Activated effector memory CD4-positive, alpha-beta T cell treated with Interleukin-2 at 50 U/mL for 16 hours (primary cell): ENCODE measurements around the gene RPS23.
"Not testable (repeated sequence)": the region's sequence is repeated elsewhere in the genome, so short reads cannot be mapped to it uniquely, and the experiment has no call there.

Experiments
- DNase-seq: peaks from one replicate; pipeline ENCODE4 v3.0.0-alpha.2; 2020

The RPS23 gene

DNA sequence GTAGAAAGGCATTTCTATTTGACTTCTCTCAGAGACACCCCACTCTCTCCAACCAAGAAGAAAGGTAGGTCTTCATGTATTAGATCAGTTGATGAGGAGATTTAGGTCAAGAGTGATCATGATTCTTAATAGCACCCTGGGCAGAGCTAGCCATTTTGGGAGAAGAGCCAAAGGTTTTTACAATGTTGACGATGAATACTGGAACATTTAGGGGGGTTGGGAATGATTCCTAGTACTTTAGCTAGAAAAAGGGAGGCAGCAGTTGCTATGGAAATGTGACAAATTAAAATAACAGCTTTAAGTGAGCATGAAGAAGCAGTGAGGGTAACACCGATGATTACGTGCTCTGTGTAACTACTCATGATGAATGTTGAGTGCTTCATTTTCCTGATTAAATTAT, 9.5 kb upstream of the RPS23 start:
- DNase-seq = no peak

GRCh38 chr5:82285206-82285605, 7.1 kb upstream of the RPS23 start:
- DNase-seq = no peak

DNA sequence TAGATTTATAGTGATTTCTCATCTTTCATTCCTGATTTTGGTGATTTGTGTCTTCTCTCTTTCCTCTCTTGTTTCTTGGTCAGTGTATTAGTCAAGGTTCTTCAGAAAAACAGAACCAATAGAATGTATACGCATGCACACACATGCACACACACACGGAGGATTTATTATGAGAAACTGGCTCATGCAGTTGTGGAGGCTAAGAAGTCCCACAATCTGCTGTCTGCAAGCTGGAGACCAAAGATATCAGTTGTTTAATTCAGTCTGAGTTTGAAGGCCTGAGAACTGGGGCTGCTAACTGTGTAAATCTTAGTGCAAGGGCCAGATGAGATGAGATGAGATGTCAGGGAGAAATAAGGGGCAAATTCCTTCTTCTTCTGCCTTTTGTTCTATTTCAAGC, 5.7 kb upstream of the RPS23 start:
- no peak for DNase-seq

GRCh38 chr5:82278711-82279370, 687 bp upstream of the RPS23 start:
- DNase-seq = no peak

GRCh38 chr5:82277613-82277986, 554 bp downstream of the RPS23 start:
- DNase-seq = no peak

GRCh38 chr5:82276800-82277612, 1.1 kb downstream of the RPS23 start:
- no peak for DNase-seq

DNA sequence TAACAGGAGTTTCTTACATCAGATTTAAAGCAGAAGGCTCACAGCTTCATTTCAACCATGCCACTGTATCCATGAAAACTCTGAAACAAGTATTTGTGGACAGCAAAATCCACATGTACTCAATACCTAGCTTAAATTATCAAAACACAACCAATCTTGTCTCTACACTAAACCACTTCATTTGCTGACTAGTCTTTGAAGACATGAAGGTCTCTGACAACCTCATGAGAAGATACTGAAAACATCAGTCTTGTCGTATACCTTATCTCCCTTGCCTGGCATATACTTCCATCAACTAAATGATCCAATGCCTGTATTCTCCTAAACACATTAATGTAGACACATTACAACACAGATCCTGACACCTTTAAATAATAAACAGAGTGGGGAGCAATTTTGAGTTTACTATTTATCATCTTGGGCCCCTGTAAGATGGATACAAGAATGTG, 2.9 kb downstream of the RPS23 start:
- no peak for DNase-seq

GRCh38 chr5:82274343-82275211, 3.6 kb downstream of the RPS23 start:
- no peak for DNase-seq

DNA sequence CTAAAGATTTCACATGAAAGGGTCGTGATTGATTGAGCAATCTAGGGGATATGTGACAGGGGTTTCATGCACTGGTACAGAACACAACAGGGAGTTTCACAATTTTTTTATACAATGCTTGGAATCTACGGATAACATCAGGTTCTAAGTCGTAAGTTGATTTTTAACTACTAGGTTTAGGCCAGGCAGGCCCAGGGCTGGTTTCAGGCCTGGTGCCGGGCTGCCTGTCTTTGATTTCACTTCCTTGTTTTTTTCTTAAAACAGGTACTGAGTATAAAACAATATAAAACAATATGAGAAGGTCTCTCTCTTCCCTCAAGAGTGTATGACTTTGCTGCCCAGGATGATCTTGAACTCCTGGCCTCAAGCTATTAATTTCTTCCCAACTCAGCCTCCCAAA, 4.7 kb downstream of the RPS23 start:
- DNase-seq = not testable (repeated sequence)

- DNase-seq = not testable (repeated sequence)
Measured at GRCh38 chr5:82272571-82273356, 5.4 kb downstream of the RPS23 start.

- not testable (repeated sequence) for DNase-seq
Measured at GRCh38 chr5:82269363-82269762, 8.8 kb downstream of the RPS23 start.

DNA sequence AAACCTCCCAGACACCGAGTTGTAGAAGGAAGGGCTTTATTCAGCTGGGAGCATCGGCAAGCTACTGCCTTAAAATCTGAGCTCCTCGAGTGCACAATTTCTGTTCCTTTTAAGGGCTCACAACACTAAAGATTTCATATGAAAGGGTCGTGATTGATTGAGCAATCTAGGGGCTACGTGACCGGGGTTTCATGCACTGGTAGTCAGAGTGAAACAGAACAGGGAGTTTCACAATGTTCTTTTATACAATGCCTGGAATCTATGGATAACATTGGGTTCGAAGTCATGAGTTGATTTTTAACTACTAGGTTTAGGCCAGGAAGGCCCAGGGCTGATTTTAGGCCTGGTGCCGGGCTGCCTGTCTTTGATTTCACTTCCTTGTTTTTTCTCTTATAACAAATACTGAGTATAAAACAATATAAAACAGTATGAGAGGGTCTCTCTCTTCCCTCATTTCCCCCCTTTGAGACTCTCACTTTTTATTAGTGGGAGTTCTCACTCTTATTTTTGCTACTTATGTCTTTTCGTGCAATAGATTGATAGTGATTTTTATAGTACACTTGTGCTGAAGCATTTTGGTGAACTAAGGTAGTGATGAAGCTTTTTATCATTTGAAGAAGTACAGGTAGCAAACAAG, 10.7 kb downstream of the RPS23 start:
- not testable (repeated sequence) for DNase-seq

- DNase-seq = no peak
Measured at GRCh38 chr5:82265047-82265446, 13.1 kb downstream of the RPS23 start.

DNA sequence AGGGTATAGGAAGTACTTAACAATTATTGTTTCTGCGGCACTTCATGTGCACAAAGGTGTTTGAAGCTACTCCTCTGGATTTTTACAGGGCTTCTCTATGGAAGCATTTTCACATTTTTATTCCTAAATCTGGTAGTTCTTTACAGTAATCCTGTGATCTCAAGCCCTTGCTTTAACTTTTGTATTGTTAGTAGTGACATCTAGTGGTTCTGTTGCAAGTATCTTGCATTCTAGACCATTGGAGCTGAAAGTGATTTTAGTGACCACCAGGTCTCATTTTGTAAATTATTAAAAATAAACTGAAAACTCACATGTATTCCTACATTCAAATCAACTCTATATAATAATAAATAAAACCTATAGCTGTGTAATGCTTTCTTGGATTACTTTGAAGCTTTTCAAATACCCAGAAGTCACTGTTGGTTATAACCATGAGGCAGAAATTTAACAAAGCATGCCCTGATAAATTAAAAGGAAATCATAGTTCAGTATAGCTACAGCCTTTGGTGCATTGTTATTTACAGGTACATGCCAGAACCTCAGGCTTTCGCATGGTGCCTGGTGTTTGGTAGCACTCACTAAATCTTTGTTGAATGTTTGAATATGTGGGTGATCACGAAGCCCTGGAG, 18.9 kb downstream of the RPS23 start:
- DNase-seq = no peak

DNA sequence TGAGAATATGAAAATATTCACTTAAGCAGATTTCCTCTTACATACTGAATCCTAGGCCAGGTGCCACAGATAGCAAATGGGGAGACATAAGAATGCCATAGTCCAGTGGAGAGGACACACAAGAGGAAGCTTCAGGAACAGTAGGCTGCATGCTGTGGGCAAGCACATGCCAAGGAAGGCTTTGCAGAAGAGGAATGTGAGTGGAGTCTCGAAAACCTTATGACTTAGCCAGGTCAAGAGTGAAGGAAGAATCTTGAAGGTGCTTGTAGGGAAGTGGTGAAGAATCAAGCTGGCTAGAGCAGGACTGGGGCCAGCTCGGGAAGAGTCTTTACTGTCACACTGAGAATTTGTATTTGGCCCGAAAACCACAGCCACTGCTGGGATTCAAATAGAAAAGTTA, 20.4 kb downstream of the RPS23 start:
- no peak for DNase-seq

- DNase-seq = no peak
Measured at GRCh38 chr5:82257247-82257646, 20.9 kb downstream of the RPS23 start.

DNA sequence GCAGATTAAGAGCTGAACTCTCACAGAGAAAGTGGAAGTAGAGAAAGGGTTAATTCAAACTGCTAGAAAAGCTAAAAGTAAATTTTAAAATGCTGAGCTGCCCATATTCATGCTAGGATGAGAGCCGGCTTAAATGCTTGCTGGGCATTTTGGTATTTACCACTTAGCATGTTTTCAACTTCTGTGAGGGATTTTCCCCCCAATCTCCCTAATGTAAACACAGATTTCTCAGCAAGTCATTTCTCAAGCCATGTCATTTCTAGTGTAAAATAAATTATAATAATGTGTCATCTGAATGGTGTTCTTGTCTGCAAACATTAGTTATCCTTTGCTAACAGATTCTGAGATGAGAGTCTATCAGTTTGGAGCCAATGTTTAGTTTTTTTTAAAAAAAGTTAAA, 22.3 kb downstream of the RPS23 start:
- no peak for DNase-seq

GRCh38 chr5:82252744-82253143, 25.4 kb downstream of the RPS23 start:
- no peak for DNase-seq

GRCh38 chr5:82246960-82247574, 31.1 kb downstream of the RPS23 start:
- DNase-seq = no peak

DNA sequence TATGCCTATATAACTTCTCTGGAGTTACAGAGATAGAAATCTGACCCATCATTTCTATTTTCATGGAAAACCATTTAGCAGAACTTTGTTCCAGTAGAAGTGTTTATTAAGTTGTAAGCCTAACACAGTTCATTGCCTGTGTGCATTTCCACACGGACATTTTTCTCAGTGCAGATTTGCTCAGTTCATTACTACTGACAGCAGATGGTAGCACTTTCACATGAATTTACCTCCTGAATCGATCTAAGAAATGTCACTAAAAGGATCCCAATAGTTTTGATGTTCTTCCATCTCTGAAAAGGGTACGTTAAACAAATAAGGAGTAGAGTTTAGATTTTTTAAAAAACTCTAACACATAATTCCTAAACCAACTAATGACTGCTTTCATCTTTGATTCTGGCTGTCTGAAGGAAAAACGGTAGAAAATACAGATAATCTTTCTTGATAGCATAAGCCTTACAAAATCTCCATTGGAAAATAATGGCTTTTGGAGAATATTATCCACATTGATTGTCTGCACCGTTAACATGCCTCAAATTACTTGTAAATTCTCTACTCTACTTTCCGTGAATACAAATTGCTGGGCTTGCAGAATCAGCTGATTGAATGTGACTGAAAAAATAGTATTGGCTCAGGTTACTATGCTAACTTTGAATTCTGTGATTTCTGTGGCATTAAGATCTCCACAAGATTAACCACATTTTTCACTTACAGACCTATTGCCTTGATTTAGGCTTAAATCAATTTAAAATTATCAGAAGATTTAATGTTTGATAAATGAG, 33.1 kb downstream of the RPS23 start:
- no peak for DNase-seq
